ENCODE data around the gene ITGA1.

Gene ITGA1

GRCh38 chr5:52906343-52906742, 118.6 kb downstream of the ITGA1 start:
- no peak for DNase-seq

- no peak for DNase-seq
Measured at GRCh38 chr5:52906845-52907244, 119.1 kb downstream of the ITGA1 start.

- DNase-seq, result no peak
Measured at GRCh38 chr5:52909192-52909591, 121.5 kb downstream of the ITGA1 start.

- DNase-seq, result no peak
Measured at GRCh38 chr5:52910071-52910470, 122.4 kb downstream of the ITGA1 start.

GRCh38 chr5:52915176-52915875, 127.6 kb downstream of the ITGA1 start:
- DNase-seq, result peak; percentile 32 to 70

GRCh38 chr5:52920929-52921328, 133.2 kb downstream of the ITGA1 start:
- no peak for DNase-seq

- peak in 1 of 2 experiments; percentile 15 for DNase-seq
Measured at GRCh38 chr5:52922384-52922783, 134.7 kb downstream of the ITGA1 start.

- no peak for DNase-seq
Measured at GRCh38 chr5:52924456-52924855, 136.7 kb downstream of the ITGA1 start.

GRCh38 chr5:52925001-52925400, 137.3 kb downstream of the ITGA1 start:
- DNase-seq, result no peak

GRCh38 chr5:52928689-52929088, 141.0 kb downstream of the ITGA1 start:
- DNase-seq, result no peak

- no peak for DNase-seq
Measured at GRCh38 chr5:52938226-52938625, 150.5 kb downstream of the ITGA1 start.

- no peak for DNase-seq
Measured at GRCh38 chr5:52943285-52943684, 155.6 kb downstream of the ITGA1 start.

- no peak for DNase-seq
Measured at GRCh38 chr5:52943808-52944207, 156.1 kb downstream of the ITGA1 start.

- DNase-seq, result no peak
Measured at GRCh38 chr5:52945040-52945439, 157.3 kb downstream of the ITGA1 start.

GRCh38 chr5:52947208-52947607, 159.5 kb downstream of the ITGA1 start:
- no peak for DNase-seq

GRCh38 chr5:52947851-52948250, 160.1 kb downstream of the ITGA1 start:
- DNase-seq, result no peak

- peak; percentile 23 to 71 for DNase-seq
Measured at GRCh38 chr5:52948418-52949076, 160.8 kb downstream of the ITGA1 start.

GRCh38 chr5:52950686-52951085, 163.0 kb downstream of the ITGA1 start:
- DNase-seq, result no peak

GRCh38 chr5:52952483-52952882, 164.8 kb downstream of the ITGA1 start:
- DNase-seq, result no peak

- DNase-seq, result no peak
Measured at GRCh38 chr5:52956014-52956413, 168.3 kb downstream of the ITGA1 start.

GRCh38 chr5:52956915-52957747, 169.4 kb downstream of the ITGA1 start:
- no peak for DNase-seq

- peak in 1 of 2 experiments; percentile 4 for DNase-seq
Measured at GRCh38 chr5:52961274-52961681, 173.6 kb downstream of the ITGA1 start.

- DNase-seq, result no peak
Measured at GRCh38 chr5:52963636-52964035, 175.9 kb downstream of the ITGA1 start.

GRCh38 chr5:52964138-52964537, 176.4 kb downstream of the ITGA1 start:
- no peak for DNase-seq

Data from NCI-H524 (cell line).